ENCODE measurements around the gene UBALD2. TPM values are rescaled to one million over a fixed set of nuclear protein-coding genes. Genes with fewer than 3 reads are reported as not detected.

UBALD2 gene
- total and polyA plus RNA-seq, 2 of the 13 experiments (the other 11 are each of a cell fraction or from before 2014, with no cell fraction given): 3.3 to 89.7 TPM

DNA sequence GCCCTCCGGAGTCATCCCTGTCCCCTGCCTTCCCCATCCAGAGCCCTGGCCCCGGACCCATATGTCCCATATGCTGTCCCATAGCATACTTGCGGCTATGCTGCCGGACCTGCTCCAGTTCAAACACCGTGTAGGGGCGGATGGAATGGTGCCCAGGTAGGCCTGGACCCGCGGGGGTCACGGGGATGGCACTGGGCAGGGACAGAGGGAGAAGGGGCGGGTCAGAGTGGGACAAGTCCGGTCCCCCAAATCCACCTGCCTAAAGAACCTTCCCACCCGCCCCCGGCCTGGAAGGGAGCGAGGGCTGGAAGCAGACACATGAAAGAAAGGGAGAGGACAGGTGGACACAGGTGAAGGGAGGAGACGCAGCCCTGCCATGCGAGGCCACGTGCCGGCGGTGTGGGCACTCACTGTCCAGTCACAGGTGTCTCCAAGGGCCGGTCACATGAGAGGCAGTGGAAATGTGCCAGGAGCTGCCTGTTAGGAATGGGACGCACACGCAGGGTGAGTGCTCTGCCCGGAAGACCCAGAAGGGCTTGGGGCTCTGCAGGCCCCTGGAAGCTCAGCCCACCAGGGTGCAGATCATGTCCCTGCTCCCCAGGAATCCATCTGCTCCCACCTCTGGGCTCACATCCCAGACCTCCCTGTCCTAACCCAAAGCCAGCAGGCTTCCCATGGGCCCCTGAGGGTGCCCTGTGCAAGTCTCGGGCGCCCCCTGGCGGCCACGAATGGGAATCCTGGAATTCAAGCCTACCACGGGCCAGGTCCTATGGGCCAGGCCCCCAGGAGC lies 14.0 kb downstream of the UBALD2 start (continued):
- TF ChIP-seq ZNF10 (CRISPR knock-in tag; IDR thresholded peaks at IDR 0.05; ENCODE audit: borderline replicate concordance, low read depth) (no peak), DNMT3B (CRISPR knock-in tag; conservative IDR thresholded peaks at IDR 0.05) (0 out of 2 replicates have a peak, but pooled peaks have one; percentile 36), FOSL2 (CRISPR knock-in tag; IDR thresholded peaks at IDR 0.05) (peak; percentile 36; the same call in 1 of the 2 replicates), HNF4G (IDR thresholded peaks at IDR 0.05; ENCODE audit: borderline replicate concordance, low read depth, low read length) (no peak), HNF4G (CRISPR knock-in tag; IDR thresholded peaks at IDR 0.05; ENCODE audit: borderline replicate concordance, low read depth) (no peak), XRCC5 (optimal IDR thresholded peaks at IDR 0.05; ENCODE audit: low read length) (peak; percentile 72), PPARG (CRISPR knock-in tag; conservative IDR thresholded peaks at IDR 0.05) (peak; percentile 57; the same call in 1 of the 2 replicates), ZNF562 (CRISPR knock-in tag; IDR thresholded peaks at IDR 0.05; ENCODE audit: borderline replicate concordance) (no peak), ZNF546 (CRISPR knock-in tag; conservative IDR thresholded peaks at IDR 0.05) (no peak), SOX5 (CRISPR knock-in tag; IDR thresholded peaks at IDR 0.05; ENCODE audit: borderline replicate concordance) (0 out of 2 replicates have a peak, but pooled peaks have one; percentile 23), ZNF878 (CRISPR knock-in tag; IDR thresholded peaks at IDR 0.05) (no peak), PHF5A (CRISPR knock-in tag; IDR thresholded peaks at IDR 0.05; ENCODE audit: low read depth, unreplicated experiment) (no peak), ZNF143 (CRISPR knock-in tag; IDR thresholded peaks at IDR 0.05) (peak; percentile 68), GABPA (IDR thresholded peaks at IDR 0.05; ENCODE audit: low read depth, low read length) (no peak), GABPA (CRISPR knock-in tag; IDR thresholded peaks at IDR 0.05; ENCODE audit: low read depth) (no peak), KDM2A (CRISPR knock-in tag; IDR thresholded peaks at IDR 0.05; ENCODE audit: borderline replicate concordance, low read depth) (peak; percentile 68; the same call in 1 of the 2 replicates), MEIS2 (CRISPR knock-in tag; IDR thresholded peaks at IDR 0.05) (no peak), ZSCAN30 (CRISPR knock-in tag; IDR thresholded peaks at IDR 0.05) (no peak), FOXK1 (CRISPR knock-in tag; IDR thresholded peaks at IDR 0.05; ENCODE audit: borderline replicate concordance, low read depth) (no peak)
- TF ChIP-seq, protein P1, sequence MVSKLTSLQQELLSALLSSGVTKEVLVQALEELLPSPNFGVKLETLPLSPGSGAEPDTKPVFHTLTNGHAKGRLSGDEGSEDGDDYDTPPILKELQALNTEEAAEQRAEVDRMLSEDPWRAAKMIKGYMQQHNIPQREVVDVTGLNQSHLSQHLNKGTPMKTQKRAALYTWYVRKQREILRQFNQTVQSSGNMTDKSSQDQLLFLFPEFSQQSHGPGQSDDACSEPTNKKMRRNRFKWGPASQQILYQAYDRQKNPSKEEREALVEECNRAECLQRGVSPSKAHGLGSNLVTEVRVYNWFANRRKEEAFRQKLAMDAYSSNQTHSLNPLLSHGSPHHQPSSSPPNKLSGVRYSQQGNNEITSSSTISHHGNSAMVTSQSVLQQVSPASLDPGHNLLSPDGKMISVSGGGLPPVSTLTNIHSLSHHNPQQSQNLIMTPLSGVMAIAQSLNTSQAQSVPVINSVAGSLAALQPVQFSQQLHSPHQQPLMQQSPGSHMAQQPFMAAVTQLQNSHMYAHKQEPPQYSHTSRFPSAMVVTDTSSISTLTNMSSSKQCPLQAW (CRISPR knock-in tag; IDR thresholded peaks at IDR 0.05): 0 out of 2 replicates have a peak, but pooled peaks have one; percentile 65
- TF ChIP-seq, protein P2, sequence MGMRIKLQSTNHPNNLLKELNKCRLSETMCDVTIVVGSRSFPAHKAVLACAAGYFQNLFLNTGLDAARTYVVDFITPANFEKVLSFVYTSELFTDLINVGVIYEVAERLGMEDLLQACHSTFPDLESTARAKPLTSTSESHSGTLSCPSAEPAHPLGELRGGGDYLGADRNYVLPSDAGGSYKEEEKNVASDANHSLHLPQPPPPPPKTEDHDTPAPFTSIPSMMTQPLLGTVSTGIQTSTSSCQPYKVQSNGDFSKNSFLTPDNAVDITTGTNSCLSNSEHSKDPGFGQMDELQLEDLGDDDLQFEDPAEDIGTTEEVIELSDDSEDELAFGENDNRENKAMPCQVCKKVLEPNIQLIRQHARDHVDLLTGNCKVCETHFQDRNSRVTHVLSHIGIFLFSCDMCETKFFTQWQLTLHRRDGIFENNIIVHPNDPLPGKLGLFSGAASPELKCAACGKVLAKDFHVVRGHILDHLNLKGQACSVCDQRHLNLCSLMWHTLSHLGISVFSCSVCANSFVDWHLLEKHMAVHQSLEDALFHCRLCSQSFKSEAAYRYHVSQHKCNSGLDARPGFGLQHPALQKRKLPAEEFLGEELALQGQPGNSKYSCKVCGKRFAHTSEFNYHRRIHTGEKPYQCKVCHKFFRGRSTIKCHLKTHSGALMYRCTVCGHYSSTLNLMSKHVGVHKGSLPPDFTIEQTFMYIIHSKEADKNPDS (CRISPR knock-in tag; IDR thresholded peaks at IDR 0.05): no peak
- TF ChIP-seq, protein P3, sequence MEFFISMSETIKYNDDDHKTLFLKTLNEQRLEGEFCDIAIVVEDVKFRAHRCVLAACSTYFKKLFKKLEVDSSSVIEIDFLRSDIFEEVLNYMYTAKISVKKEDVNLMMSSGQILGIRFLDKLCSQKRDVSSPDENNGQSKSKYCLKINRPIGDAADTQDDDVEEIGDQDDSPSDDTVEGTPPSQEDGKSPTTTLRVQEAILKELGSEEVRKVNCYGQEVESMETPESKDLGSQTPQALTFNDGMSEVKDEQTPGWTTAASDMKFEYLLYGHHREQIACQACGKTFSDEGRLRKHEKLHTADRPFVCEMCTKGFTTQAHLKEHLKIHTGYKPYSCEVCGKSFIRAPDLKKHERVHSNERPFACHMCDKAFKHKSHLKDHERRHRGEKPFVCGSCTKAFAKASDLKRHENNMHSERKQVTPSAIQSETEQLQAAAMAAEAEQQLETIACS (CRISPR knock-in tag; IDR thresholded peaks at IDR 0.05): no peak
- TF ChIP-seq, protein P4, sequence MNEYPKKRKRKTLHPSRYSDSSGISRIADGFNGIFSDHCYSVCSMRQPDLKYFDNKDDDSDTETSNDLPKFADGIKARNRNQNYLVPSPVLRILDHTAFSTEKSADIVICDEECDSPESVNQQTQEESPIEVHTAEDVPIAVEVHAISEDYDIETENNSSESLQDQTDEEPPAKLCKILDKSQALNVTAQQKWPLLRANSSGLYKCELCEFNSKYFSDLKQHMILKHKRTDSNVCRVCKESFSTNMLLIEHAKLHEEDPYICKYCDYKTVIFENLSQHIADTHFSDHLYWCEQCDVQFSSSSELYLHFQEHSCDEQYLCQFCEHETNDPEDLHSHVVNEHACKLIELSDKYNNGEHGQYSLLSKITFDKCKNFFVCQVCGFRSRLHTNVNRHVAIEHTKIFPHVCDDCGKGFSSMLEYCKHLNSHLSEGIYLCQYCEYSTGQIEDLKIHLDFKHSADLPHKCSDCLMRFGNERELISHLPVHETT (CRISPR knock-in tag; conservative IDR thresholded peaks at IDR 0.05): no peak

Data from HepG2 (cell line).